PC-9 (cell line): Measurements from ENCODE around the gene C22orf31. TPM values are rescaled to one million over a fixed set of nuclear protein-coding genes. Genes with fewer than 3 reads are reported as not detected.

Experiments
- BruUV-seq: library from RNA; stranded (reverse); fragments of 400-500 nt; replicated peaks from 2 replicates; lab custom pipeline; 2021; lab: Mats Ljungman, UMichigan
- CTCF ChIA-PET: fragments of 300-600 bp; sonication (Branson Sonifier 250); formaldehyde crosslinking; loops from one replicate; lab custom pipeline; 2022; ENCODE audit warnings: antibody characterized with exemption; lab: Charles Lee
- POLR2A ChIA-PET: fragments of 300-600 bp; sonication (Branson Sonifier 250); formaldehyde crosslinking; loops from one replicate; lab custom pipeline; 2022; ENCODE audit warnings: antibody characterized with exemption; ENCODE audit not compliant: unreplicated experiment; lab: Charles Lee
- DNase-seq, 2 experiments: peaks; one replicate each; pipeline versions ENCODE4 v3.0.0 to v3.0.0-alpha.2; 2015 to 2022; ENCODE audit warnings: mixed read lengths in 1 of 2
- H2AFZ ChIP-seq: fragments of 200-600 bp; sonication (generic); 2 replicates; pipeline ENCODE4 v1.8.1; 2017; ENCODE audit warnings: antibody characterized with exemption
- H3F3A ChIP-seq: fragments of 200-600 bp; sonication (generic); 2 replicates; pipeline ENCODE4 v1.8.1; 2017; ENCODE audit warnings: antibody characterized with exemption, mild to moderate bottlenecking, low read depth; ENCODE audit not compliant: insufficient read depth
- H3K27ac ChIP-seq: fragments of 200-600 bp; sonication (generic); 2 replicates; pipeline ENCODE4 v1.6.1; 2016; ENCODE audit warnings: mixed run types
- H3K27me3 ChIP-seq: fragments of 200-600 bp; sonication (generic); 2 replicates; pipeline ENCODE4 v1.6.1; 2016; ENCODE audit warnings: low read depth, mixed run types; ENCODE audit not compliant: insufficient read depth
- H3K36me3 ChIP-seq: fragments of 200-600 bp; sonication (generic); 2 replicates; pipeline ENCODE4 v1.6.1; 2016; ENCODE audit warnings: low read depth, mixed run types
- H3K4me1 ChIP-seq: fragments of 200-600 bp; sonication (generic); replicated peaks from 2 replicates; pipeline ENCODE4 v1.6.1; 2016; ENCODE audit warnings: mixed run types; ENCODE audit not compliant: insufficient read depth
- H3K4me2 ChIP-seq: fragments of 200-600 bp; sonication (generic); 2 replicates; pipeline ENCODE4 v1.6.1; 2017; ENCODE audit warnings: mixed run types
- H3K4me3 ChIP-seq: fragments of 200-600 bp; sonication (generic); 2 replicates; pipeline ENCODE4 v1.6.1; 2016; ENCODE audit warnings: mixed run types
- H3K79me2 ChIP-seq: fragments of 200-600 bp; sonication (generic); 2 replicates; pipeline ENCODE4 v1.6.1; 2017; ENCODE audit warnings: low read depth, mixed run types
- H3K9me2 ChIP-seq: fragments of 200-600 bp; sonication (generic); 2 replicates; pipeline ENCODE4 v1.8.1; 2017; ENCODE audit warnings: mild to moderate bottlenecking; ENCODE audit not compliant: insufficient read depth
- H3K9me3 ChIP-seq: fragments of 200-600 bp; sonication (generic); 2 replicates; pipeline ENCODE4 v1.8.1; 2016; ENCODE audit warnings: low read depth; ENCODE audit not compliant: insufficient read depth
- H4K20me1 ChIP-seq: fragments of 200-600 bp; sonication (generic); 2 replicates; pipeline ENCODE4 v1.8.1; 2017; ENCODE audit not compliant: insufficient read depth
- CTCF ChIP-seq: fragments of 200-600 bp; sonication (generic); conservative IDR thresholded peaks from 2 replicates; pipeline ENCODE4 v1.6.1; 2017; ENCODE audit warnings: mixed run types, antibody characterized with exemption, mild to moderate bottlenecking, moderate library complexity
- EZH2 ChIP-seq: fragments of 200-600 bp; sonication (generic); IDR thresholded peaks from 2 replicates; pipeline ENCODE4 v1.8.0; 2017; ENCODE audit warnings: antibody characterized with exemption, low read depth
- intact Hi-C: fragments of 100-400 bp; cut with micrococcal nuclease; formaldehyde crosslinking; loops from one replicate; pipeline ENCODE4 v1.10.0; 2022; ENCODE audit not compliant: unreplicated experiment
- total RNA-seq: library from RNA; stranded (reverse); gene quantifications from 2 replicates; pipeline ENCODE4 v1.2.3, GENCODE V29; 2021

Gene C22orf31
- total RNA-seq, 1 experiment from 2014 or later, result not detected

GRCh38 chr22:29032584-29032983, 29.0 kb downstream of the C22orf31 start:
- peak overlapping the region; percentile 93 for H3K27ac ChIP-seq
- no TSS peak for BruUV-seq
- intact Hi-C loops, result no loop called here
- no peak overlapping the region for H3K4me3 ChIP-seq
- peaks cover 46% of the 10 kb centered on the region for H3K4me1 ChIP-seq
- no peaks in the 10 kb centered on the region for H3K9me2 ChIP-seq
- no peaks in the 10 kb centered on the region for H3K9me3 ChIP-seq
- no peak overlapping the region for H2AFZ ChIP-seq
- no peaks in the 10 kb centered on the region for H3K27me3 ChIP-seq
- ChIA-PET POLR2A (interaction anchor here (0.7 kb wide), 1 partner anchor 196 kb away, joined by 3 read pairs; no protein-coding TSS in a partner anchor), CTCF (interaction anchor here (0.6 kb wide), 1 partner anchor 25 kb away, joined by 17 read pairs; no protein-coding TSS in a partner anchor)
- peak; percentile 13 to 71 for DNase-seq
- peak overlapping the region; percentile 99 for H3K4me2 ChIP-seq
- peaks cover 50% of the 10 kb centered on the region for H3F3A ChIP-seq
- no peaks in the 10 kb centered on the region for H3K36me3 ChIP-seq
- H4K20me1 ChIP-seq, result no peaks in the 10 kb centered on the region
- H3K79me2 ChIP-seq, result peaks cover 24% of the 10 kb centered on the region; the same call in 1 of the 2 replicates
- TF ChIP-seq EZH2 (no peak), CTCF (no peak)

- no peak for DNase-seq
- H3K4me1 ChIP-seq, result peaks cover 46% of the 10 kb centered on the region
- intact Hi-C loops, result no loop called here
- peak overlapping the region; percentile 99 for H3K4me2 ChIP-seq
- H4K20me1 ChIP-seq, result no peaks in the 10 kb centered on the region
- H3K9me3 ChIP-seq, result no peaks in the 10 kb centered on the region
- H3K27me3 ChIP-seq, result no peaks in the 10 kb centered on the region
- CTCF ChIA-PET, result no interaction called here
- no peaks in the 10 kb centered on the region for H3K9me2 ChIP-seq
- POLR2A ChIA-PET, result interaction anchor here (0.7 kb wide), 1 partner anchor 195 kb away, joined by 3 read pairs; no protein-coding TSS in a partner anchor
- peak overlapping the region; percentile 93 for H3K27ac ChIP-seq
- peaks cover 50% of the 10 kb centered on the region for H3F3A ChIP-seq
- H2AFZ ChIP-seq, result no peak overlapping the region
- no peaks in the 10 kb centered on the region for H3K36me3 ChIP-seq
- peaks cover 24% of the 10 kb centered on the region; the same call in 1 of the 2 replicates for H3K79me2 ChIP-seq
- TF ChIP-seq CTCF, result no peak
- TF ChIP-seq EZH2, result no peak
- no TSS peak for BruUV-seq
- peak overlapping the region; percentile 74; the same call in 1 of the 2 replicates for H3K4me3 ChIP-seq
These were observed 29.6 kb downstream of the C22orf31 start for GRCh38 chr22:29032014-29032475.

GRCh38 chr22:29031227-29032011, 30.2 kb downstream of the C22orf31 start:
- Histone ChIP-seq H3K9me2 (no peaks in the 10 kb centered on the region), H3K79me2 (peaks cover 24% of the 10 kb centered on the region; the same call in 1 of the 2 replicates), H3K4me2 (peak overlapping the region; percentile 99), H3K9me3 (no peaks in the 10 kb centered on the region), H3K4me3 (peak overlapping the region; percentile 74), H2AFZ (peak overlapping the region; percentile 74), H3K27me3 (no peaks in the 10 kb centered on the region), H3K4me1 (peaks cover 46% of the 10 kb centered on the region), H4K20me1 (no peaks in the 10 kb centered on the region), H3K27ac (peak overlapping the region; percentile 93), H3F3A (peaks cover 50% of the 10 kb centered on the region), H3K36me3 (no peaks in the 10 kb centered on the region)
- CTCF ChIA-PET, result interaction anchor here (0.9 kb wide), 1 partner anchor 9 kb away, joined by 4 read pairs; no protein-coding TSS in a partner anchor
- intact Hi-C loops, result loop anchor here (1.0 to 2.0 kb wide), 2 partner anchors 55 to 148 kb away; partner anchors contain the start of gene ZNRF3
- POLR2A ChIA-PET, result no interaction called here
- TSS peak; percentile 89 for BruUV-seq
- peak; percentile 60 to 90 for DNase-seq
- TF ChIP-seq EZH2 (no peak), CTCF (no peak)
